ENCODE measurements around the gene C22orf23.

Gene C22orf23

DNA sequence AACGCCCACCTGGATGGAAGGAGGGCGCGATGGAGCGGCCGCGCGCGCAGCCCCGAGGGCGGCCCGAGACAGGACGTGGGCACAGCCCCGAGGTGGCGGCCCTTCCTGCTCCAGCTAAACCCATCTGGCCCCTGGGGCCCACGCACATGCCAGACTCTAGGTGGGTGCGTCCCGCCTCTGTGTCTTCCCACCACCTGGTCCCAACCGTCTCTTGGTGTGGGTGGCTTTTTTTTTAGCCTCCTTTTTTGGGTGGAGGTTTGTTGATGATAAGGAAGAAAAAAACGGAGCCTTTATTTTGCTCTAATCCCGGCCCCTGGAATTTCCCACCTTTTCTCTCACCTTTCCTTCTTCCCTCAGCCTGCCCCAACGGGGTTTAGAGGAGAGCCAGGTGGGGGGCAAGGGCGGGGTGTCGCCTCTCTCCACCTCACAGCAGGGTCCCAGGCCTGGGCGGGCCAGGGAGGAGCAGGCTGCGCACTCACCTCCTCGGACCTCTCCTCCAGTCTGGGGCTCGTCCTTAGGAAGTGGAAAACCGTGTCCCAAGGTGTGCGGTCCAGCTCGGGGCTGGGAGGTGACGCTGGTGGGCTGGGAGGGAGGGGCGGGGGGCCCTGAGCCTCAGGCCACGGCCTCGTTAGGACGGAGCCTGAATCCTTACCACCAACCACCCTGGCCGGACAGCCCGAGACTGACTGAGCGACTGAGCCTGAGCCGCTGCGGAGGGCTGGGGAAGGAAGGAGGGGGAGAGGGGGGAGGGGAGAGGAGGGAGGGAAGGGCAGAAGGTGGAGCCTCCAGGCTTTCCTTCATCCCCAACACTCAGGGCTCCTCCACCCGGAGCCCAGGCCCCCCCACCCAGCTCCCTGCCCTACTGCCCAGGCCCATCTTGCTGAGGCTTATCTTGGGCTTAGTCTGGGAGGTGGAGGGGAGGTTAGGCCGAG lies 30.7 kb upstream of the C22orf23 start, which contains the start of gene SOX10:
SOX10 (minus strand) TSS at position 696 of the 932 bp plus-strand sequence. CDS start 771 bp downstream, outside the sequence.
- H3K4me1 ChIP-seq (ENCODE audit: low read depth, poor library complexity, severe bottlenecking): no peaks in the 10 kb centered on the region

DNA sequence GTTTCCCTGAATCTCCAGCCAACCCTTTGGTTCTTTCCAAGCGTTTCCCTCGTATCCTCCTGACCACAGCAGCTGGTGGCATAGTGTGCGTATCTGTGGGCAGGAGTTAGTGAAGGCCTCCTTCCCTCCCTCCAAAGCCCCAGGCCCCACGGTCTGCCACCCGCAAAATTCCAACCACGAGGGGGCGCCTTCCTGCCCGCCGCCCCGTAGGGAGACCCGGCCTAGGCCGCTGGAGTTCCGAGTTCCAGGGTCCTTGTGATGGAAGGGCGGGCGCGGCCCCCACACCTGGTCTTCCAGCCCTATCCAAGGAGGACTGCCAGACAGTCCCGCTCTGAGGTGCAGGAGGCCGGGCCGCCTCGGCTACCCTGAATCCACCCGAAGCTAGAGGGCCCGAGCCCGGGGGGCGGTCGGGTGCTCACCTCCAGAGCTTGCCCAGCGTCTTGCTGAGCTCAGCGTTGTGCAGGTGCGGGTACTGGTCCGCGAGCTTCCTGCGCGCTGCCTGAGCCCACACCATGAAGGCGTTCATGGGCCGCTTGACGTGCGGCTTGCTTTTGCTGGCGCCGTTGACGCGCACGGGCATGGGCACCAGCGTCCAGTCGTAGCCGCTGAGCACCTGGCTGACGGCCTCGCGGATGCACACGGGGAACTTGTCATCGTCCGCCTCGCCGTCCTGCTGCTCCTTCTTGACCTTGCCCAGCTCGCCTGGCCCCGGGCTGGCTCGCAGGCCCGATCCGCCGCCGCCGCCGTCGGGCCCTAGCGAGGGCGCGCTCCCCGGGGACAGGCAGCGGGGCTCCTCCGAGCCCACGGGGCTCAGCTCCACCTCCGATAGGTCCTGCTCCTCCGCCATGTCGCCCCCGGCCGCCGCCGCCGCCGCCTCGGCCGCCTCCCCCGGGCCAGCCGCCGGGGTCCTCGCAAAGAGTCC lies 29.8 kb upstream of the C22orf23 start:
- no peaks in the 10 kb centered on the region for H3K4me1 ChIP-seq (ENCODE audit: low read depth, poor library complexity, severe bottlenecking)
- no peaks in the 10 kb centered on the region for H3K36me3 ChIP-seq (ENCODE audit: insufficient read depth)
- H3K27me3 ChIP-seq (ENCODE audit: insufficient read depth, low read depth): no peaks in the 10 kb centered on the region
- no peak overlapping the region for H3K9ac ChIP-seq
- H3K4me3 ChIP-seq (IDR thresholded peaks at IDR 0.05; ENCODE audit: insufficient read depth, low read depth, low read length): no peak overlapping the region
- H4K20me1 ChIP-seq (ENCODE audit: insufficient read depth): no peaks in the 10 kb centered on the region
- H3K4me2 ChIP-seq: no peak overlapping the region
- no peaks in the 10 kb centered on the region for H3K79me2 ChIP-seq (ENCODE audit: insufficient read depth, low read depth)
- TF ChIP-seq, protein P1, sequence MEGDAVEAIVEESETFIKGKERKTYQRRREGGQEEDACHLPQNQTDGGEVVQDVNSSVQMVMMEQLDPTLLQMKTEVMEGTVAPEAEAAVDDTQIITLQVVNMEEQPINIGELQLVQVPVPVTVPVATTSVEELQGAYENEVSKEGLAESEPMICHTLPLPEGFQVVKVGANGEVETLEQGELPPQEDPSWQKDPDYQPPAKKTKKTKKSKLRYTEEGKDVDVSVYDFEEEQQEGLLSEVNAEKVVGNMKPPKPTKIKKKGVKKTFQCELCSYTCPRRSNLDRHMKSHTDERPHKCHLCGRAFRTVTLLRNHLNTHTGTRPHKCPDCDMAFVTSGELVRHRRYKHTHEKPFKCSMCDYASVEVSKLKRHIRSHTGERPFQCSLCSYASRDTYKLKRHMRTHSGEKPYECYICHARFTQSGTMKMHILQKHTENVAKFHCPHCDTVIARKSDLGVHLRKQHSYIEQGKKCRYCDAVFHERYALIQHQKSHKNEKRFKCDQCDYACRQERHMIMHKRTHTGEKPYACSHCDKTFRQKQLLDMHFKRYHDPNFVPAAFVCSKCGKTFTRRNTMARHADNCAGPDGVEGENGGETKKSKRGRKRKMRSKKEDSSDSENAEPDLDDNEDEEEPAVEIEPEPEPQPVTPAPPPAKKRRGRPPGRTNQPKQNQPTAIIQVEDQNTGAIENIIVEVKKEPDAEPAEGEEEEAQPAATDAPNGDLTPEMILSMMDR (conservative IDR thresholded peaks at IDR 0.05; ENCODE audit: low read depth, low read length): no peak; the same call in 1 of the 2 replicates
- no peak overlapping the region for H3K27ac ChIP-seq
- H2AFZ ChIP-seq (ENCODE audit: low read depth): no peak overlapping the region

More for the DNA sequence above, 30.7 kb upstream of the C22orf23 start, which contains the start of gene SOX10:
- no peaks in the 10 kb centered on the region for H3K79me2 ChIP-seq (ENCODE audit: insufficient read depth, low read depth)
- H4K20me1 ChIP-seq (ENCODE audit: insufficient read depth): no peaks in the 10 kb centered on the region
- H3K4me3 ChIP-seq (IDR thresholded peaks at IDR 0.05; ENCODE audit: insufficient read depth, low read depth, low read length): no peak within 1 kb of the TSS
- no peaks in the 10 kb centered on the region for H3K27me3 ChIP-seq (ENCODE audit: insufficient read depth, low read depth)
- no peak within 1 kb of the TSS for H2AFZ ChIP-seq (ENCODE audit: low read depth)
- H3K9ac ChIP-seq: no peak within 1 kb of the TSS
- H3K4me2 ChIP-seq: no peak within 1 kb of the TSS
- H3K36me3 ChIP-seq (ENCODE audit: insufficient read depth): no peaks in the 10 kb centered on the region
- no peak within 1 kb of the TSS for H3K27ac ChIP-seq
- TF ChIP-seq, protein P1 (conservative IDR thresholded peaks at IDR 0.05; ENCODE audit: low read depth, low read length): no peak

DNA sequence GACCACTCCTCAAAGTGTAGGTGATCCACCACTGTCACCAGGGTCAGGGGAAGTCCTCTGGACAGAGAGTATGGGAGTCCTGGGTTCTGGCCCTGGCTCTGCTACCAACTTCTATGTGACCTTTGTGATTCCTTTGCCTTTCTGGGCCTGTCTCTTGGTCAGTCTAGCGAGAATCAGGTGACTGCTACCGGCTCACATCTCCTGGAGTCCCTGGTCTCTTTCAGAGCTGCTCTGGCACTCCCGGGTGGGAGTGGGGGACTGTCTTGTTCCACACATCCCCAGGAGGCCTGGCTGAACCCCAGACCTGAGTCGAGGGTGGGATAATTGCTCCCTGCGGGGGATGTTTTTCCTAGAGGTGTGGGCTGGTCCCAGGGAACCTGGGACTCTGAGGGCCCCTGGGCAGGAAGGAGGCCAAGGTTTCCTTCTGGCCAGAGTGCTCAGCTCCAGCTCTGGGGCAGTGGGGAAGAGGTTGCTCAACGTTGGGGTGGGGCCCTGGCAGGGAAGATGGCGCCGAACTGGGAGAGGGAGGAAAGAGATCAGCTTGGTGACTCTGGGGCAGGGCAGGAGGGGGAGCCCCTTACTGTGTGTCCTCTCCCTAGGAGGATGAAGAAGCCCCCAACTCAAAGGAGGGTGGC lies 28.9 kb upstream of the C22orf23 start:
- Histone ChIP-seq H3K36me3 (ENCODE audit: insufficient read depth) (no peaks in the 10 kb centered on the region), H2AFZ (ENCODE audit: low read depth) (no peak overlapping the region), H3K79me2 (ENCODE audit: insufficient read depth, low read depth) (no peaks in the 10 kb centered on the region), H3K4me2 (no peak overlapping the region), H3K27me3 (ENCODE audit: insufficient read depth, low read depth) (no peaks in the 10 kb centered on the region), H3K9ac (no peak overlapping the region), H3K4me1 (ENCODE audit: low read depth, poor library complexity, severe bottlenecking) (no peaks in the 10 kb centered on the region), H3K27ac (no peak overlapping the region), H4K20me1 (ENCODE audit: insufficient read depth) (no peaks in the 10 kb centered on the region), H3K4me3 (IDR thresholded peaks at IDR 0.05; ENCODE audit: insufficient read depth, low read depth, low read length) (no peak overlapping the region)
- TF ChIP-seq, protein P1 (conservative IDR thresholded peaks at IDR 0.05; ENCODE audit: low read depth, low read length): no peak
